Hepatocyte (in vitro differentiated cells): ENCODE results near the gene UNC5A.

Source experiments
- EZH2 ChIP-seq: fragments of 200-600 bp; sonication (generic); IDR thresholded peaks from 2 replicates; pipeline ENCODE4 v1.6.1; 2016; ENCODE audit warnings: antibody characterized with exemption, mild to moderate bottlenecking, borderline replicate concordance
- EZH2phosphoT487 ChIP-seq: fragments of 200-600 bp; sonication (generic); IDR thresholded peaks from one replicate; pipeline ENCODE4 v1.6.1; 2018; ENCODE audit warnings: antibody characterized with exemption, mild to moderate bottlenecking, low read depth, moderate library complexity; ENCODE audit not compliant: unreplicated experiment, severe bottlenecking
- TF ChIP-seq, protein P1 (sequence below): fragments of 200-600 bp; sonication (generic); IDR thresholded peaks from 2 replicates; pipeline ENCODE4 v1.5.1; 2016; ENCODE audit warnings: antibody characterized with exemption, mild to moderate bottlenecking; ENCODE audit not compliant: poor library complexity

DNA sequence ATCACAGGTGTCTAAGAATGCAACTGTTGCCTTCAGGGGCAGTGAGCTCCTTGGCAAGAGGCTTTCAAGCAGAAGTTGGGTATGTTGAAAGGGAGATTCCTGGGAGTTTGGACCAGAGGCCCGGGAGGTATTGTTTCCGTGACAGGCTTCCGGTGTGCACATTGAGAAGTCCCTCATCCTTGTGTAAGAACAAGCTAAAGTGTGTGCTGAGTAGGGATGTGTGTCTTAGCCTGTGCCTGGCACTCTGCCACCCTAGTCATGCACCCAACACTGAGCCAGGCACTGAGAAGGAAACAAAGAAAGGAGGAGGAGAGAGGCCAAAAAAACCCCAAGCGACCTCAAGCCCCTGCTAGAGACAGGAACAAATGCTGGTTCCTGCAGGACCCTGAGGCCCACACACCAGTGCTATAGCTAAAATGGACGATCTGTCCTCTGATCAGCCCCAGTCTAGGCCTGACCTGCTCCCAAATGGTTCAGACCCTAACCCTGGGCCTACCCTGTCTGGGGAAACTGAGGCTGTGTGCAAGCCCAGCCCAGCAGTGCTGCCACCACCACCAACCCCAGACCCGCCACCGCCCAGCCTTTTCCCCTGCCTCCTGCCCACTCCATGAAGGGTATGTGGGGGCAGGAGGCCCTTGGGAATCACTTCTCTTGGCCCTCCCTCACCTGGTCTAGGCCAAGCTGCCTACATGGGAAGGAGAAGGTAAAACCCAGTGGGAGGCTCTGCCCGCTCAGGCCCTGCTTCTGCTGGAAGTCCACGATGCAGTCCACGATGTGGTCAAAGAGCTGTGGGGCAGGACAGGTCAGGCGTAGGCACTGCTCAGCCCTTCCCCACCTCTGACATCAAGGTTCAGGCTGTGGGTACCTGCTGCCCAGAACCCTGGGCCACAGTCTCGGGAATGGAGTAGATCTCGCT is 76.2 kb downstream of the UNC5A start:
- TF ChIP-seq, protein P1, sequence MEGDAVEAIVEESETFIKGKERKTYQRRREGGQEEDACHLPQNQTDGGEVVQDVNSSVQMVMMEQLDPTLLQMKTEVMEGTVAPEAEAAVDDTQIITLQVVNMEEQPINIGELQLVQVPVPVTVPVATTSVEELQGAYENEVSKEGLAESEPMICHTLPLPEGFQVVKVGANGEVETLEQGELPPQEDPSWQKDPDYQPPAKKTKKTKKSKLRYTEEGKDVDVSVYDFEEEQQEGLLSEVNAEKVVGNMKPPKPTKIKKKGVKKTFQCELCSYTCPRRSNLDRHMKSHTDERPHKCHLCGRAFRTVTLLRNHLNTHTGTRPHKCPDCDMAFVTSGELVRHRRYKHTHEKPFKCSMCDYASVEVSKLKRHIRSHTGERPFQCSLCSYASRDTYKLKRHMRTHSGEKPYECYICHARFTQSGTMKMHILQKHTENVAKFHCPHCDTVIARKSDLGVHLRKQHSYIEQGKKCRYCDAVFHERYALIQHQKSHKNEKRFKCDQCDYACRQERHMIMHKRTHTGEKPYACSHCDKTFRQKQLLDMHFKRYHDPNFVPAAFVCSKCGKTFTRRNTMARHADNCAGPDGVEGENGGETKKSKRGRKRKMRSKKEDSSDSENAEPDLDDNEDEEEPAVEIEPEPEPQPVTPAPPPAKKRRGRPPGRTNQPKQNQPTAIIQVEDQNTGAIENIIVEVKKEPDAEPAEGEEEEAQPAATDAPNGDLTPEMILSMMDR = no peak
- TF ChIP-seq EZH2 (no peak), EZH2phosphoT487 (no peak)
